Measurements from ENCODE around the gene GPR137.

GPR137 gene

GRCh38 chr11:64259533-64260067, 26.0 kb upstream of the GPR137 start:
- no peaks in the 10 kb centered on the region for H3K9me3 ChIP-seq (ENCODE audit: low read length)
- H3K27ac ChIP-seq (ENCODE audit: low read depth, low read length), result no peak overlapping the region
- H3K9ac ChIP-seq (ENCODE audit: low read length), result no peak overlapping the region
- H3K36me3 ChIP-seq (ENCODE audit: insufficient read depth, low read length), result peaks cover 50% of the 10 kb centered on the region
- no peaks in the 10 kb centered on the region for H3K27me3 ChIP-seq (ENCODE audit: control insufficient read depth in 1 of 2, insufficient read depth in 2 of 2, low read length in 2 of 2)
- no peaks in the 10 kb centered on the region for H3K4me1 ChIP-seq (ENCODE audit: insufficient read depth, low read length)
- no peak overlapping the region for H3K4me3 ChIP-seq (ENCODE audit: low read depth in 1 of 2, low read length in 2 of 2)

DNA sequence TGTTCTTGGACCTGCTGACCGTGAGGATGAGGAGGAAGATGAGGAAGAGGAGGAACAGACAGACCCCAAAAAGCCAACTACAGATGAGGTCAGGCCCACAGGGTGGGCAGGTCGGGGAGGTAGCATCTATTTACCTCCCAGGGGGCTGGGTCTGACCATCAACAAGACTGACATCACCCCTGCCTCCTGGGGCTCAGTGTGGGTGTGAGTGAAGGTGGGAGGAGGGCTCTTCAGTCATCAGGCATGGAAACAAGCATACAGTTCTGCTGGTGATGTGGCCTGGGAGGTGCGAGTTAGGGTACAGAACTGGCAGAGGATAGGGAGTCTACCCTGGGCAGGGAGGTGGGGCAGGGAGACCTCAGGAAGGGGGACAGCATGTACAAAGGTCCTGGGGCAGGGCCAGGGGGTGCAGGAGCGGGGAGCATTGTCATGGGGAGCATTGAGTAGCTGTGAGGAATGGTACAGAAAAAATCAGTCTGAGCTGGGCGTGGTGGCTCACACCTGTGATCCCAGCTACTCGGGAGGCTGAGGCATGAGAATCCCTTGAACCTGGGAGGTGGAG, 25.4 kb upstream of the GPR137 start:
- Histone ChIP-seq H3K27ac (ENCODE audit: low read depth, low read length) (no peak overlapping the region), H3K36me3 (ENCODE audit: insufficient read depth, low read length) (peaks cover 44% of the 10 kb centered on the region), H3K4me3 (ENCODE audit: low read depth in 1 of 2, low read length in 2 of 2) (no peak overlapping the region), H3K27me3 (ENCODE audit: control insufficient read depth in 1 of 2, insufficient read depth in 2 of 2, low read length in 2 of 2) (no peaks in the 10 kb centered on the region), H3K4me1 (ENCODE audit: insufficient read depth, low read length) (no peaks in the 10 kb centered on the region), H3K9me3 (ENCODE audit: low read length) (no peaks in the 10 kb centered on the region), H3K9ac (ENCODE audit: low read length) (no peak overlapping the region)

DNA sequence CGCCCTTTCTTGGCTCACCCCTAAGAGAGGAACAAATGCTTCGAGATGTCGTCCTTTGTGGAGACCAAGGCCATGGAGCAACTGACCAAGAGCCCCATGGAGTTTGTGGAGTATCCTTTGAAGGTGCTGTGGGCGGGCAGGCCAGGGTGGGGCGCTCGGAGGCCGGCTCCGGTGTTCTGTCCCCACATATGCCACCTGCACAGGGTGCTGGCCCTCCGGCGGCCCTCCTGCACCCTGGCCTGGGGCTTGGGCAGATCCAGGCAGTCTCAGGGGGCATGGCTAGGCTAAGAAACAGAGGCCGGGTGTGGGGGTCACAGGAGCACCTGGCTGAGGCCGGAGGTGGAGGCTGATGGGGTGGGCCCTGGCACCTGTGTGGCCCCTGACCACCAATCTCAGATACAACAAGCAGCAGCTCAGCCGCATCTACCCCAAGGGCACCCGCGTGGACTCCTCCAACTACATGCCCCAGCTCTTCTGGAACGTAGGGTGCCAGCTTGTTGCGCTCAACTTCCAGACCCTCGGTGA, 24.0 kb upstream of the GPR137 start:
- Histone ChIP-seq H3K36me3 (ENCODE audit: insufficient read depth, low read length) (peaks cover 41% of the 10 kb centered on the region), H3K9ac (ENCODE audit: low read length) (no peak overlapping the region), H3K4me3 (ENCODE audit: low read depth in 1 of 2, low read length in 2 of 2) (no peak overlapping the region), H3K27ac (ENCODE audit: low read depth, low read length) (no peak overlapping the region), H3K9me3 (ENCODE audit: low read length) (no peaks in the 10 kb centered on the region), H3K27me3 (ENCODE audit: control insufficient read depth in 1 of 2, insufficient read depth in 2 of 2, low read length in 2 of 2) (no peaks in the 10 kb centered on the region), H3K4me1 (ENCODE audit: insufficient read depth, low read length) (no peaks in the 10 kb centered on the region)

DNA sequence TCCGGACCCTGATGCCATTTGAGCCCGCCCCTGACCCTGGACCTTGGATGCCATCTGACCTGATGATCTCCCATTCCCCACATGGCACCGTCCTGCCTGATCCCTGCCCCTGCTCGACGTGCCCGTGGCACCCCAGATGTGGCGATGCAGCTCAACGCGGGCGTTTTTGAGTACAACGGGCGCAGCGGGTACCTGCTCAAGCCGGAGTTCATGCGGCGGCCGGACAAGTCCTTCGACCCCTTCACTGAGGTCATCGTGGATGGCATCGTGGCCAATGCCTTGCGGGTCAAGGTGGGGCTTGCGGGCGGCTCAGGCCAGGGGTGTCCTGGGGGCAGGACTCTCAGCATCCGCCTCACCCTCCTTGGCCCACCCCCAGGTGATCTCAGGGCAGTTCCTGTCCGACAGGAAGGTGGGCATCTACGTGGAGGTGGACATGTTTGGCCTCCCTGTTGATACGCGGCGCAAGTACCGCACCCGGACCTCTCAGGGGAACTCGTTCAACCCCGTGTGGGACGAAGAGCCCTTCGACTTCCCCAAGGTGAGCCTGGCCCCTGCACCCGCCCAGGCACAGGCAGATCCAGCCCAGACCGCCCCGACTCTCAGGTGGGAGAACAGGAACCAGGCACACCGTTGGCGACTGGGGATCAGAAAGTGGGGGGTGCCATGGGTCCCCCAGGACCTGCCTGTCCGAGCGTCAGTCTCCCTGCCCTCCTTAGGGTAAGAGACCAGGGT, 23.2 kb upstream of the GPR137 start:
- H3K27ac ChIP-seq (ENCODE audit: low read depth, low read length), result no peak overlapping the region
- H3K9me3 ChIP-seq (ENCODE audit: low read length), result no peaks in the 10 kb centered on the region
- no peaks in the 10 kb centered on the region for H3K27me3 ChIP-seq (ENCODE audit: control insufficient read depth in 1 of 2, insufficient read depth in 2 of 2, low read length in 2 of 2)
- no peak overlapping the region for H3K9ac ChIP-seq (ENCODE audit: low read length)
- peaks cover 41% of the 10 kb centered on the region for H3K36me3 ChIP-seq (ENCODE audit: insufficient read depth, low read length)
- no peak overlapping the region for H3K4me3 ChIP-seq (ENCODE audit: low read depth in 1 of 2, low read length in 2 of 2)
- no peaks in the 10 kb centered on the region for H3K4me1 ChIP-seq (ENCODE audit: insufficient read depth, low read length)

DNA sequence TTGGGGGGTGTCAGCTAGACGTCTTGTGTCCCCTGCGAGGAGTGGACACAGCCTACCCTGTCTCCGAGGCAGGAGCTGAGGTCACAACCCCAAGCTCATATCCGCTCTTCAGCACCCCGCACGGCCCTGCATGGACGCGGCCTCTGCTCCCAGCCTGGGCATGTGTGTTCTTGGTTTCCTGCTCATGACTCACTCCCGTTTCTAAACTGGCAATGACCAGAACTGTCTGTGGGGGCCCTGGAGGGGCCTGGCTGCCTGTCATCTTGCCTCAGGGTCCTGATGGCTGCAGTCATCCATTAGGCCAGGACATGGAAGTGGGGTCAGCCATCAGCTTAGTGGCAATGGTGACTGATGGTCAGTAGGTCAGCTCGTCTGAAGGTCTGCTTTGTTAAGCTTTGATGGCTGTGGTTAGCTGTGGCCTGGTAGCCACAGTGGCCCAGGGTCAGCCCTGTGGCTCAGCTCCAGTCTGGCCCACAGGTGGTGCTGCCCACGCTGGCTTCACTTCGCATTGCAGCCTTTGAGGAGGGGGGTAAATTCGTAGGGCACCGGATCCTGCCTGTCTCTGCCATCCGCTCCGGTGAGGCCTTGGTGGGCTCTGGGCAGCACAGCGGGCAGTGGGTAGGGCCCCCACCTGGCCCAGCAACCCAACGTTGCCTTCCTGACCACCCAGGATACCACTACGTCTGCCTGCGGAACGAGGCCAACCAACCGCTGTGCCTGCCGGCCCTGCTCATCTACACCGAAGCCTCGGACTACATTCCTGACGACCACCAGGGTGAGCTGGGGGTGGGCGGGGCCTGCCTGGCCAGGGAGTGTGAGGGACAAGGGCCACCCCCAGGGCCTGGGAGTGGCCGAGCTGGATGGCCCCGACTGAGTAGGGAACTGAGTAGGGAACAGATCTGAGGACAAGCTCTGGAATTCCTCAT, 22.4 kb upstream of the GPR137 start:
- Histone ChIP-seq H3K9me3 (ENCODE audit: low read length) (no peaks in the 10 kb centered on the region), H3K4me1 (ENCODE audit: insufficient read depth, low read length) (peaks cover 5% of the 10 kb centered on the region), H3K4me3 (ENCODE audit: low read depth in 1 of 2, low read length in 2 of 2) (no peak overlapping the region), H3K36me3 (ENCODE audit: insufficient read depth, low read length) (peaks cover 40% of the 10 kb centered on the region), H3K27ac (ENCODE audit: low read depth, low read length) (no peak overlapping the region), H3K27me3 (ENCODE audit: control insufficient read depth in 1 of 2, insufficient read depth in 2 of 2, low read length in 2 of 2) (no peaks in the 10 kb centered on the region), H3K9ac (ENCODE audit: low read length) (no peak overlapping the region)

GRCh38 chr11:64263947-64264317, 21.7 kb upstream of the GPR137 start:
- peaks cover 11% of the 10 kb centered on the region for H3K4me1 ChIP-seq (ENCODE audit: insufficient read depth, low read length)
- H3K9ac ChIP-seq (ENCODE audit: low read length), result no peak overlapping the region
- no peak overlapping the region for H3K4me3 ChIP-seq (ENCODE audit: low read depth in 1 of 2, low read length in 2 of 2)
- H3K27me3 ChIP-seq (ENCODE audit: control insufficient read depth in 1 of 2, insufficient read depth in 2 of 2, low read length in 2 of 2), result no peaks in the 10 kb centered on the region
- peaks cover 35% of the 10 kb centered on the region for H3K36me3 ChIP-seq (ENCODE audit: insufficient read depth, low read length)
- H3K27ac ChIP-seq (ENCODE audit: low read depth, low read length), result no peak overlapping the region
- H3K9me3 ChIP-seq (ENCODE audit: low read length), result no peaks in the 10 kb centered on the region

DNA sequence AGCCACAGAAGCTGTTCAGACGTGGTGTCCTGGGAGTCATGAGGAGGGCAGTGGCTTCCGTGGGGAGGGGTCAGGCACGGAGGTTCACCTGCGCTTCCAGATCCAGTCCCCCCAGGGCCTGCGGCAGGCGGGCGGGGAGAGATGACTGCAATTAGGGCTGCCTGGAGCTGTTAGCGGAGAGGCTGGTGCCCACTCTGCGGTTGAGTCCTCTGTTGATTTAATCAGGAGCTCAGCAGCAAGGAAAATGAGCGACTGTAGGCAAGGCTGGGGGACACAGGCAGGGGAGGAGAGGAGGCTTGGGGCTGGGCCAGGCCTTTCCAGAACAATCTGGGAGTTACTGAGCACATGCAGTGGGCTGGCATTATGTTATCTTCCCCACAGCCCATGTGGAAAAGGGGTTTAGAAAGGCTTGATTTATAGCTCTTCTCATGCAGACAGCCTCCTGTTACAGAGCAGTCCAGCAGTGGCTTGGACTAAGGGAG, 21.2 kb upstream of the GPR137 start:
- H3K4me1 ChIP-seq (ENCODE audit: insufficient read depth, low read length), result peaks cover 13% of the 10 kb centered on the region
- H3K27ac ChIP-seq (ENCODE audit: low read depth, low read length), result no peak overlapping the region
- H3K4me3 ChIP-seq (ENCODE audit: low read depth in 1 of 2, low read length in 2 of 2), result no peak overlapping the region
- H3K9ac ChIP-seq (ENCODE audit: low read length), result no peak overlapping the region
- H3K36me3 ChIP-seq (ENCODE audit: insufficient read depth, low read length), result peaks cover 32% of the 10 kb centered on the region
- no peaks in the 10 kb centered on the region for H3K9me3 ChIP-seq (ENCODE audit: low read length)
- no peaks in the 10 kb centered on the region for H3K27me3 ChIP-seq (ENCODE audit: control insufficient read depth in 1 of 2, insufficient read depth in 2 of 2, low read length in 2 of 2)

DNA sequence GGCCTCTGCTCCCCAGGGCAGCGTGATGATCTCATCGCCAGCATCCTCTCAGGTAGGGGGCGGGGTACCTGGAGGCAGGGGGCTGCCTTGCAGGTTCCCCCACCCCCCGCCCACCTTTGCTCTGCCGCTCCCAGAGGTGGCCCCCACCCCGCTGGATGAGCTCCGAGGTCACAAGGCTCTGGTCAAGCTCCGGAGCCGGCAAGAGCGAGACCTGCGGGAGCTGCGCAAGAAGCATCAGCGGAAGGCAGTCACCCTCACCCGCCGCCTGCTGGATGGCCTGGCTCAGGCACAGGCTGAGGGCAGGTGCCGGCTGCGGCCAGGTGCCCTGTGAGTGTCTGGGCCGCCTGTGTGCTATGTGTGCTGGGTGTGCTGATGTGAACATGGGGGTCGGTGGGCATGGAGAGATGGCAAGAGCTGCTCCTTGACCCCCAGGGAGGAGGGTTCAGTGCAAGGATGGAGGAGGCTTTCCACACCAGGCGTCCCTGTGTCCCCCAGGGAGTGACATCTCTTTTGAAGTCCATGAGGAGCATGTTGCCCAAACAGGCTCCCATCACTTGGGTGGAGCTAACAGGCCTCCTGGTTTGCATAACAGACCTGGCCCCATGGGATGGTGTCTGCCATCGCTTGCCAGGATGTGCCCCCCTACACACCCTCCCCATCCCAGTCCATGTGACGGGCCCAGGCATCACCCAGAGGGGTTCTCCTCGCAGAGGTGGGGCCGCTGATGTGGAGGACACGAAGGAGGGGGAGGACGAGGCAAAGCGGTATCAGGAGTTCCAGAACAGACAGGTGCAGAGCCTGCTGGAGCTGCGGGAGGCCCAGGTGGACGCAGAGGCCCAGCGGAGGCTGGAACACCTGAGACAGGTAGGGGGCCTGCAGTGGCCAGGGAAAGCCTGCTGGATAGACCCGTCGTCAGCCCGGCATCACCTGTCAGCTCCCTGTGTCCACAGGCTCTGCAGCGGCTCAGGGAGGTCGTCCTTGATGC, 20.2 kb upstream of the GPR137 start:
- H3K9ac ChIP-seq (ENCODE audit: low read length), result no peak overlapping the region
- peaks cover 23% of the 10 kb centered on the region for H3K36me3 ChIP-seq (ENCODE audit: insufficient read depth, low read length)
- no peak overlapping the region for H3K27ac ChIP-seq (ENCODE audit: low read depth, low read length)
- no peak overlapping the region for H3K4me3 ChIP-seq (ENCODE audit: low read depth in 1 of 2, low read length in 2 of 2)
- H3K27me3 ChIP-seq (ENCODE audit: control insufficient read depth in 1 of 2, insufficient read depth in 2 of 2, low read length in 2 of 2), result no peaks in the 10 kb centered on the region
- peaks cover 13% of the 10 kb centered on the region for H3K4me1 ChIP-seq (ENCODE audit: insufficient read depth, low read length)
- no peaks in the 10 kb centered on the region for H3K9me3 ChIP-seq (ENCODE audit: low read length)

- Histone ChIP-seq H3K9ac (ENCODE audit: low read length) (no peak overlapping the region), H3K27ac (ENCODE audit: low read depth, low read length) (no peak overlapping the region), H3K4me3 (ENCODE audit: low read depth in 1 of 2, low read length in 2 of 2) (no peak overlapping the region), H3K36me3 (ENCODE audit: insufficient read depth, low read length) (peaks cover 23% of the 10 kb centered on the region), H3K9me3 (ENCODE audit: low read length) (no peaks in the 10 kb centered on the region), H3K27me3 (ENCODE audit: control insufficient read depth in 1 of 2, insufficient read depth in 2 of 2, low read length in 2 of 2) (no peaks in the 10 kb centered on the region), H3K4me1 (ENCODE audit: insufficient read depth, low read length) (peaks cover 13% of the 10 kb centered on the region)
These were observed 19.3 kb upstream of the GPR137 start for GRCh38 chr11:64266339-64266738.

GRCh38 chr11:64267207-64267945, 18.3 kb upstream of the GPR137 start:
- H3K9me3 ChIP-seq (ENCODE audit: low read length), result no peaks in the 10 kb centered on the region
- H3K36me3 ChIP-seq (ENCODE audit: insufficient read depth, low read length), result peaks cover 23% of the 10 kb centered on the region
- peak overlapping the region; percentile 99 for H3K27ac ChIP-seq (ENCODE audit: low read depth, low read length)
- H3K4me1 ChIP-seq (ENCODE audit: insufficient read depth, low read length), result peaks cover 19% of the 10 kb centered on the region
- H3K9ac ChIP-seq (ENCODE audit: low read length), result no peak overlapping the region
- H3K27me3 ChIP-seq (ENCODE audit: control insufficient read depth in 1 of 2, insufficient read depth in 2 of 2, low read length in 2 of 2), result no peaks in the 10 kb centered on the region
- no peak overlapping the region for H3K4me3 ChIP-seq (ENCODE audit: low read depth in 1 of 2, low read length in 2 of 2)
